Uterus (tissue), 4 donors: ENCODE data around the gene HSBP1. TPM values are rescaled to one million over a fixed set of nuclear protein-coding genes. Genes with fewer than 3 reads are reported as not detected.
A peak's percentile ranks its signal among the peaks of the same experiment; 100 is the strongest.

Experiments
- DNase-seq, 2 donors: peaks; one replicate each; pipeline ENCODE4 v3.0.0-alpha.2; 2019 to 2020
- H3K27ac ChIP-seq, 2 donors: fragments of 200-600 bp; sonication (generic); 1 replicate in 1 of 2; 2 replicates in 1 of 2; pipeline ENCODE4 v1.5.1; 2016 to 2018
- H3K27me3 ChIP-seq, 2 donors: fragments of 200-600 bp; sonication (generic); one replicate each; pipeline ENCODE4 v1.5.1; 2018 to 2019; ENCODE audit warnings: control low read depth in 1 of 2
- H3K36me3 ChIP-seq, 2 donors: fragments of 200-600 bp; sonication (generic); one replicate each; pipeline ENCODE4 v1.5.1; 2019; ENCODE audit warnings: control low read depth in 1 of 2
- H3K4me1 ChIP-seq, 2 donors: fragments of 200-600 bp; sonication (generic); one replicate each; pipeline ENCODE4 v1.5.1; 2018 to 2019; ENCODE audit warnings: control low read depth in 1 of 2
- H3K4me3 ChIP-seq, 2 donors: fragments of 200-600 bp; sonication (generic); 1 replicate in 1 of 2; 2 replicates in 1 of 2; pipeline ENCODE4 v1.5.1; 2018 to 2019; ENCODE audit warnings: mild to moderate bottlenecking in 1 of 2
- H3K9me3 ChIP-seq, 2 donors: fragments of 200-600 bp; sonication (generic); one replicate each; pipeline ENCODE4 v1.5.1; 2019; ENCODE audit warnings: control low read depth in 1 of 2
- CTCF ChIP-seq, 4 experiments: fragments of 200-600 bp in 2 of 4; fragments of 450-650 bp in 2 of 4; sonication (generic) in 2 of 4; IDR thresholded peaks; one replicate each; pipeline ENCODE4 v1.5.1; 2016 to 2019; ENCODE audit warnings: antibody characterized with exemption in 4 of 4, mild to moderate bottlenecking in 2 of 4, moderate library complexity in 1 of 4
- POLR2A ChIP-seq, 2 donors: fragments of 450-650 bp; IDR thresholded peaks; one replicate each; pipeline ENCODE4 v1.6.1; 2016; ENCODE audit warnings: antibody characterized with exemption in 2 of 2, mild to moderate bottlenecking in 1 of 2, moderate library complexity in 1 of 2
- intact Hi-C: fragments of 100-400 bp; cut with DNase I; formaldehyde crosslinking; loops from one replicate; pipeline ENCODE4 v1.15.1; 2023; ENCODE audit warnings: low total_unique reads
- total RNA-seq, 4 donors: library from RNA; depleted of rRNA in 3 of 4; stranded (reverse); fragments of >200 nt in 3 of 4; gene quantifications; one replicate each; pipeline versions ENCODE4 v1.1.0 to v1.2.4, GENCODE V29; 2014 to 2023
- donor health status: DM: yes; HTN: yes; CAD: no.

Gene HSBP1
- total RNA-seq, 4 donors from 2014 or later: 6.1 to 70.5 (median 19.9) TPM

GRCh38 chr16:83794860-83795554 lies 12.8 kb upstream of the HSBP1 start:
- no peak for TF ChIP-seq CTCF (IDR thresholded peaks at IDR 0.05)
- no peak for TF ChIP-seq POLR2A (IDR thresholded peaks at IDR 0.05)
- Histone ChIP-seq H3K27me3 (no peaks in the 10 kb centered on the region), H3K4me1 (no peaks in the 10 kb centered on the region), H3K27ac (no peak overlapping the region), H3K36me3 (no peaks in the 10 kb centered on the region), H3K4me3 (no peak overlapping the region), H3K9me3 (no peaks in the 10 kb centered on the region)
- intact Hi-C loops: no loop called here
- DNase-seq: no peak

DNA sequence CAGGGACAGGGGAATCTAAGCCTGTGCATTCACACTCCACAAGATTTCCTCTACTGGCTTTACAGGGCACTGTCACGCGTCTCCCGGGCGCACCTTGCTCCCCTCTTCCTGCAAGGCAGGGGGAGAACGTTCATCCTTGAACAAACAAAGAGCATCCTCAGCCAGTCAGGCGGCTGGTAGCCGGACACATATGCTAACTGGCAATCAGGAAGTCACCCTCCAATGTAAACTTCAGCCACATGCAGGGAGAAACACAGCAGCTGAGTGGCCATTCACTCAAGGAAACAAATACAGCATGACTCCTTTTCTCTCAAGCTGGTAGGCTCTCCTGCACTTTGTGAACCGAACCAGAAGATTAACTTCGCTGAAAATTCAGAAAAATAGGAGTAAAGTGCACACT lies 10.8 kb upstream of the HSBP1 start:
- no peak for TF ChIP-seq POLR2A (IDR thresholded peaks at IDR 0.05)
- TF ChIP-seq CTCF (IDR thresholded peaks at IDR 0.05): no peak
- Histone ChIP-seq H3K27me3 (no peaks in the 10 kb centered on the region), H3K4me1 (no peaks in the 10 kb centered on the region), H3K9me3 (no peaks in the 10 kb centered on the region), H3K36me3 (no peaks in the 10 kb centered on the region), H3K27ac (no peak overlapping the region), H3K4me3 (no peak overlapping the region)
- intact Hi-C loops: no loop called here
- DNase-seq: no peak

DNA sequence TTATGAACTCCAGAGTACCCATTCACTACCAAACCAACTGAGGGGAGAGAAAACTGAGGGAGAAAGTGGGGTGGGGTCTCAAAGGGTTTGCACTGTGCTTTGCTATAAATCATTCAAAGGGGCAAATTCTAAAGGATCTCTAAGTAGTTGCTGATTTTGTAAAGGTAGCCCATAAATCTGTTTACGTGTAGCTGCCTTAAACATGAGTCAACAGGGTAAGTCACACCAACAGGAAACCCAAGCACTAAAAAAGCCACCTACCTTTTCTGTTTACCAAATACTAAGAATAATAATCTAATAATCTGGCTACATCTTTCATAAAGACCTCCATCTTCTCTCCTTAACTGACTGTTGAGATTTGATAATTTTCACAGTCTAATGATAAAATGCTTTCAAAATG lies 8.4 kb upstream of the HSBP1 start:
- no peaks in the 10 kb centered on the region for H3K27me3 ChIP-seq
- no peak for DNase-seq
- H3K9me3 ChIP-seq: no peaks in the 10 kb centered on the region
- no peaks in the 10 kb centered on the region for H3K4me1 ChIP-seq
- intact Hi-C loops: no loop called here
- TF ChIP-seq CTCF (IDR thresholded peaks at IDR 0.05): no peak
- no peak for TF ChIP-seq POLR2A (IDR thresholded peaks at IDR 0.05)
- H3K36me3 ChIP-seq: no peaks in the 10 kb centered on the region
- H3K27ac ChIP-seq: no peak overlapping the region
- H3K4me3 ChIP-seq: no peak overlapping the region

DNA sequence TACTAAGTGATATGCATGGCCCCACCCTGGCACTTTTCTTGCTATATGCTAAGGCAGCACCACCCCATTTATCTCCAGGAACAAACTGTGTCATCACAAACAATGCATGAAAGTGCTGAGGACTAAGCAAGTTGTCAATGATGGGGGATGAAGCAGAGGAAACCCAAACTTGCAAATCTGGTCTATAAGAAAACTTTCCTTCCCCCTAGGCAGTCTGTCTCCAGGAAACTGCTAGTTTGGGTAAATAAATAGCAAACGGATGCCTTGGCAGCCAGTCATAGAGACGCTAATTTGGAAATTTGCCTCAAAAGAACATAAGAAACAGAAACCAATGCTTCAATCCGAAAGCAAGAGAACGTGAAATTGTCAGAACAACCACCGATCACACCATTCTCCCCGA lies 5.6 kb upstream of the HSBP1 start:
- H3K4me3 ChIP-seq: no peak overlapping the region
- no peak for DNase-seq
- TF ChIP-seq POLR2A (IDR thresholded peaks at IDR 0.05) (no peak), CTCF (IDR thresholded peaks at IDR 0.05) (no peak)
- H3K36me3 ChIP-seq: no peaks in the 10 kb centered on the region
- H3K4me1 ChIP-seq: no peaks in the 10 kb centered on the region
- peak overlapping the region in 1 of 2 donors; percentile 16 for H3K27ac ChIP-seq
- no peaks in the 10 kb centered on the region for H3K27me3 ChIP-seq
- no peaks in the 10 kb centered on the region for H3K9me3 ChIP-seq
- intact Hi-C loops: no loop called here

GRCh38 chr16:83802554-83803205 lies 5.1 kb upstream of the HSBP1 start:
- Histone ChIP-seq H3K9me3 (no peaks in the 10 kb centered on the region), H3K4me3 (no peak overlapping the region), H3K36me3 (no peaks in the 10 kb centered on the region), H3K27me3 (no peaks in the 10 kb centered on the region), H3K27ac (peak overlapping the region in 1 of 2 donors; percentile 16), H3K4me1 (no peaks in the 10 kb centered on the region)
- no peak for DNase-seq
- no peak for TF ChIP-seq POLR2A (IDR thresholded peaks at IDR 0.05)
- TF ChIP-seq CTCF (IDR thresholded peaks at IDR 0.05): no peak
- intact Hi-C loops: no loop called here
